ENCODE measurements around the gene RNF138.
"Not testable (repeated sequence)": the region's sequence is repeated elsewhere in the genome, so short reads cannot be mapped to it uniquely, and the experiment has no call there.

The RNF138 gene

GRCh38 chr18:32167980-32168730 is 76.5 kb downstream of the RNF138 start:
- no peak for DNase-seq (ENCODE audit: low read depth in 2 of 2)
- no peak for TF ChIP-seq CTCF (IDR thresholded peaks at IDR 0.05; ENCODE audit: low read depth, low read length)

GRCh38 chr18:32173654-32174053 is 82.0 kb downstream of the RNF138 start:
- DNase-seq (ENCODE audit: low read depth in 2 of 2) = no peak
- no peak overlapping the region for H3K4me3 ChIP-seq (replicated peaks in 1 of 2; ENCODE audit: low read depth in 2 of 2, low read length in 2 of 2)
- TF ChIP-seq CTCF (IDR thresholded peaks at IDR 0.05; ENCODE audit: low read depth, low read length) = no peak

More at GRCh38 chr18:32167980-32168730, 76.5 kb downstream of the RNF138 start:
- H3K4me3 ChIP-seq (replicated peaks in 1 of 2; ENCODE audit: low read depth in 2 of 2, low read length in 2 of 2) = no peak overlapping the region

- no peak for TF ChIP-seq CTCF (IDR thresholded peaks at IDR 0.05; ENCODE audit: low read depth, low read length)
- DNase-seq (ENCODE audit: low read depth in 2 of 2) = no peak
- no peak overlapping the region for H3K4me3 ChIP-seq (replicated peaks in 1 of 2; ENCODE audit: low read depth in 2 of 2, low read length in 2 of 2)
Observed at GRCh38 chr18:32174719-32175118, 83.0 kb downstream of the RNF138 start.

GRCh38 chr18:32175265-32175664 is 83.6 kb downstream of the RNF138 start:
- no peak for DNase-seq (ENCODE audit: low read depth in 2 of 2)
- no peak overlapping the region for H3K4me3 ChIP-seq (replicated peaks in 1 of 2; ENCODE audit: low read depth in 2 of 2, low read length in 2 of 2)
- no peak for TF ChIP-seq CTCF (IDR thresholded peaks at IDR 0.05; ENCODE audit: low read depth, low read length)

GRCh38 chr18:32176745-32177144 is 85.1 kb downstream of the RNF138 start:
- not testable (repeated sequence) for H3K4me3 ChIP-seq (replicated peaks in 1 of 2; ENCODE audit: low read depth in 2 of 2, low read length in 2 of 2); DNase-seq (ENCODE audit: low read depth in 2 of 2)

- DNase-seq (ENCODE audit: low read depth in 2 of 2) = no peak
- no peak overlapping the region for H3K4me3 ChIP-seq (replicated peaks in 1 of 2; ENCODE audit: low read depth in 2 of 2, low read length in 2 of 2)
- no peak for TF ChIP-seq CTCF (IDR thresholded peaks at IDR 0.05; ENCODE audit: low read depth, low read length)
Observed at GRCh38 chr18:32177530-32177929, 85.9 kb downstream of the RNF138 start.
